NOMO-1 treated with DMSO at 0.1 percent for 48 hours (cell line): ENCODE data around the gene CETN3.

Source experiments
- DNase-seq: peaks from one replicate; lab custom pipeline; 2025; ENCODE audit not compliant: unreplicated experiment; lab: John Stamatoyannopoulos, UW

Gene CETN3

GRCh38 chr5:90409318-90410177, at the start of gene CETN3:
Gene CETN3, minus strand, starts transcription at chr5:90409756. Its CDS starts 95 bp downstream, at chr5:90409661.
- peak; percentile 99 for DNase-seq

GRCh38 chr5:90446961-90447360, 37.4 kb upstream of the CETN3 start:
- no peak for DNase-seq

GRCh38 chr5:90440644-90441043, 31.1 kb upstream of the CETN3 start:
- no peak for DNase-seq

- no peak for DNase-seq
Observed at GRCh38 chr5:90438100-90438499, 28.5 kb upstream of the CETN3 start.

GRCh38 chr5:90437663-90438062, 28.1 kb upstream of the CETN3 start:
- no peak for DNase-seq

- DNase-seq: peak; percentile 42
Observed at GRCh38 chr5:90434116-90434714, 24.7 kb upstream of the CETN3 start.

GRCh38 chr5:90424245-90424644, 14.7 kb upstream of the CETN3 start:
- no peak for DNase-seq

GRCh38 chr5:90421136-90421535, 11.6 kb upstream of the CETN3 start:
- no peak for DNase-seq

GRCh38 chr5:90418214-90418613, 8.7 kb upstream of the CETN3 start:
- no peak for DNase-seq

- no peak for DNase-seq
Observed at GRCh38 chr5:90410178-90410762, 714 bp upstream of the CETN3 start.

- no peak for DNase-seq
Observed at GRCh38 chr5:90408571-90409317, 812 bp downstream of the CETN3 start.

GRCh38 chr5:90406466-90406865, 3.1 kb downstream of the CETN3 start:
- no peak for DNase-seq

GRCh38 chr5:90402521-90403255, 6.9 kb downstream of the CETN3 start:
- no peak for DNase-seq

- DNase-seq: no peak
Observed at GRCh38 chr5:90399251-90399650, 10.3 kb downstream of the CETN3 start.

GRCh38 chr5:90398726-90399125, 10.8 kb downstream of the CETN3 start:
- DNase-seq: no peak

GRCh38 chr5:90395005-90395404, 14.6 kb downstream of the CETN3 start:
- no peak for DNase-seq

GRCh38 chr5:90390928-90391327, 18.6 kb downstream of the CETN3 start:
- DNase-seq: no peak

GRCh38 chr5:90390326-90390725, 19.2 kb downstream of the CETN3 start:
- no peak for DNase-seq

- no peak for DNase-seq
Observed at GRCh38 chr5:90387508-90387907, 22.0 kb downstream of the CETN3 start.

- DNase-seq: peak; percentile 21
Observed at GRCh38 chr5:90386099-90386710, 23.4 kb downstream of the CETN3 start.
